ENCODE measurements around the gene E2F7.
A peak's percentile ranks its signal among the peaks of the same experiment; 100 is the strongest.

The E2F7 gene

DNA sequence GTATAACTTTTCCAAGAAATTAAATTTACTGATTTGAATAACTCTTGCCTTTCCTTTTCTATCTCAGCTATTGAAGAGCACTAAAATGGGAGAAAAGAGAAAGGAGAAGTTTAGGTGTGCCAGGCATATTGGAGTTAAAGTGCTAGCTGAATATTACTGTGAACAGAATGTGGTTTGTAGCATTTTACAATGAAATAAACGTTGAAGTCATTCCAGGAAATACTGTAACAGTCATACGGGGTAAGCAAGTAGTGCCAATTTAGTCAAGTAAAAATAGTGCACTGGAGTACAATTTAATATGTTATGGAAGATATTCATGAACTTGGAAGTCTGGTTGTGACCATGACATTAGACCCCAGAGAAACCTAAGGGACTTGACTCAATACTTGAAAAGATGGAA, 62.1 kb downstream of the E2F7 start:
- Histone ChIP-seq H3K27me3 (ENCODE audit: insufficient read depth, low read length, poor library complexity) (peaks cover 3% of the 10 kb centered on the region), H3K36me3 (ENCODE audit: insufficient read depth, low read length) (no peaks in the 10 kb centered on the region), H3K9ac (ENCODE audit: low read depth, low read length) (no peak overlapping the region; the same call in 1 of the 2 replicates), H3K4me3 (ENCODE audit: low read depth in 1 of 2, low read length in 2 of 2) (no peak overlapping the region), H3K27ac (ENCODE audit: low read length) (peak overlapping the region; percentile 62), H2AFZ (ENCODE audit: low read depth, low read length) (peak overlapping the region; percentile 24; the same call in 1 of the 2 replicates), H3K4me2 (ENCODE audit: insufficient read depth, low read length) (peak overlapping the region; percentile 11), H4K20me1 (ENCODE audit: insufficient read depth, low read length) (no peaks in the 10 kb centered on the region), H3K4me1 (ENCODE audit: insufficient read depth, low read length) (peaks cover 20% of the 10 kb centered on the region), H3K9me3 (ENCODE audit: insufficient read depth, low read length, severe bottlenecking) (no peaks in the 10 kb centered on the region), H3K79me2 (ENCODE audit: insufficient read depth, low read length) (no peaks in the 10 kb centered on the region)
- TF ChIP-seq EZH2 (IDR thresholded peaks at IDR 0.05; ENCODE audit: borderline replicate concordance, low read depth, low read length, severe bottlenecking), result no peak
- TF ChIP-seq, protein P1, sequence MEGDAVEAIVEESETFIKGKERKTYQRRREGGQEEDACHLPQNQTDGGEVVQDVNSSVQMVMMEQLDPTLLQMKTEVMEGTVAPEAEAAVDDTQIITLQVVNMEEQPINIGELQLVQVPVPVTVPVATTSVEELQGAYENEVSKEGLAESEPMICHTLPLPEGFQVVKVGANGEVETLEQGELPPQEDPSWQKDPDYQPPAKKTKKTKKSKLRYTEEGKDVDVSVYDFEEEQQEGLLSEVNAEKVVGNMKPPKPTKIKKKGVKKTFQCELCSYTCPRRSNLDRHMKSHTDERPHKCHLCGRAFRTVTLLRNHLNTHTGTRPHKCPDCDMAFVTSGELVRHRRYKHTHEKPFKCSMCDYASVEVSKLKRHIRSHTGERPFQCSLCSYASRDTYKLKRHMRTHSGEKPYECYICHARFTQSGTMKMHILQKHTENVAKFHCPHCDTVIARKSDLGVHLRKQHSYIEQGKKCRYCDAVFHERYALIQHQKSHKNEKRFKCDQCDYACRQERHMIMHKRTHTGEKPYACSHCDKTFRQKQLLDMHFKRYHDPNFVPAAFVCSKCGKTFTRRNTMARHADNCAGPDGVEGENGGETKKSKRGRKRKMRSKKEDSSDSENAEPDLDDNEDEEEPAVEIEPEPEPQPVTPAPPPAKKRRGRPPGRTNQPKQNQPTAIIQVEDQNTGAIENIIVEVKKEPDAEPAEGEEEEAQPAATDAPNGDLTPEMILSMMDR (IDR thresholded peaks at IDR 0.05; ENCODE audit: borderline replicate concordance, extremely low read depth, low read length, poor library complexity, severe bottlenecking), result no peak
- DNase-seq (no peak), ATAC-seq (ENCODE audit: insufficient read depth, low read depth) (peak; percentile 64)

DNA sequence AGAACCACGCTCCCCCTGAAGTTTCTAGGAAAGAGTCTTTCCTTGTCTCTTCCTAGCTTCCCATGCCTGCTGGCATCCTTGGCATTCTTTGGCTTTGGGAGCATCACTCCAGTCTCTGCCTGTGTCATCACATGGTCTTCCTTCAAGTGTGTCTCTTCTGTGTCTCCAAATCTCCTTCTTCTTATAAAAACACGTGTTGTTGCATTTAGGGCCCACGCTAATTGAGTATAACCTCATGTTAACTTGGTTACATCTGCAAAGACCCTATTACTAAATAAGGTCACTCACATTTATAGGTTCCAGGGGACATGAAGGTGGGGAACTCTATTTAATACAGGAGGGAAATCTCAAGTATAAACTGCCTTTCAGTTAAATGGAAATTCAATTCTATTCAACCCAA, 63.0 kb downstream of the E2F7 start:
- peak overlapping the region; percentile 29; the same call in 1 of the 2 replicates for H3K27ac ChIP-seq (ENCODE audit: low read length)
- DNase-seq (no peak), ATAC-seq (ENCODE audit: insufficient read depth, low read depth) (no peak)
- no peak overlapping the region for H3K4me3 ChIP-seq (ENCODE audit: low read depth in 1 of 2, low read length in 2 of 2)
- H3K4me2 ChIP-seq (ENCODE audit: insufficient read depth, low read length), result no peak overlapping the region
- H3K36me3 ChIP-seq (ENCODE audit: insufficient read depth, low read length), result no peaks in the 10 kb centered on the region
- no peaks in the 10 kb centered on the region for H3K79me2 ChIP-seq (ENCODE audit: insufficient read depth, low read length)
- TF ChIP-seq EZH2 (IDR thresholded peaks at IDR 0.05; ENCODE audit: borderline replicate concordance, low read depth, low read length, severe bottlenecking), result no peak
- TF ChIP-seq, protein P1 (IDR thresholded peaks at IDR 0.05; ENCODE audit: borderline replicate concordance, extremely low read depth, low read length, poor library complexity, severe bottlenecking), result no peak
- no peak overlapping the region for H3K9ac ChIP-seq (ENCODE audit: low read depth, low read length)
- H3K4me1 ChIP-seq (ENCODE audit: insufficient read depth, low read length), result peaks cover 20% of the 10 kb centered on the region
- no peaks in the 10 kb centered on the region for H3K9me3 ChIP-seq (ENCODE audit: insufficient read depth, low read length, severe bottlenecking)
- H4K20me1 ChIP-seq (ENCODE audit: insufficient read depth, low read length), result no peaks in the 10 kb centered on the region
- no peak overlapping the region; the same call in 1 of the 2 replicates for H2AFZ ChIP-seq (ENCODE audit: low read depth, low read length)
- H3K27me3 ChIP-seq (ENCODE audit: insufficient read depth, low read length, poor library complexity), result peaks cover 3% of the 10 kb centered on the region

DNA sequence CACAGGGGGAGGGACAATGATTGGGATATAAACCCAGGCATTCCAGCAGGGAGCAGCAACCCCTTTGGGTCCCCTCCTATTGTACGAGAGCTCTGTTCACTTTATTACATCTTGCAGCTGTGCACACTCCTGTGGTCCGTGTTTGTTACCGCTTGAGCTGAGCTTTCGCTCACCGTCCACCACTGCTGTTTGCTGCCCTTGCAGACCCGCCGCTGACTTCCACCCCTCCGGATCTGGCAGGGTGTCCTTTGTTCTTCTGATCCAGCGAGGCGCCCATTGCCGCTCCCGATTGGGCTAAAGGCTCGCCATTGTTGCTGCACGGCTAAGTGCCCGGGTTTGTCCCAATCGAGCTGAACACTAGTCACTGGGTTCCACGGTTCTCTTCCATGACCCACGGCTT, 64.1 kb downstream of the E2F7 start:
- ATAC-seq (ENCODE audit: insufficient read depth, low read depth) (no peak), DNase-seq (no peak)
- Histone ChIP-seq H2AFZ (ENCODE audit: low read depth, low read length) (no peak overlapping the region), H3K4me2 (ENCODE audit: insufficient read depth, low read length) (no peak overlapping the region), H3K79me2 (ENCODE audit: insufficient read depth, low read length) (no peaks in the 10 kb centered on the region), H3K27ac (ENCODE audit: low read length) (no peak overlapping the region), H3K4me1 (ENCODE audit: insufficient read depth, low read length) (peaks cover 20% of the 10 kb centered on the region), H3K9me3 (ENCODE audit: insufficient read depth, low read length, severe bottlenecking) (no peaks in the 10 kb centered on the region), H3K36me3 (ENCODE audit: insufficient read depth, low read length) (no peaks in the 10 kb centered on the region), H3K9ac (ENCODE audit: low read depth, low read length) (no peak overlapping the region), H3K4me3 (ENCODE audit: low read depth in 1 of 2, low read length in 2 of 2) (no peak overlapping the region), H3K27me3 (ENCODE audit: insufficient read depth, low read length, poor library complexity) (peaks cover 3% of the 10 kb centered on the region), H4K20me1 (ENCODE audit: insufficient read depth, low read length) (no peaks in the 10 kb centered on the region)
- no peak for TF ChIP-seq EZH2 (IDR thresholded peaks at IDR 0.05; ENCODE audit: borderline replicate concordance, low read depth, low read length, severe bottlenecking)
- TF ChIP-seq, protein P1 (IDR thresholded peaks at IDR 0.05; ENCODE audit: borderline replicate concordance, extremely low read depth, low read length, poor library complexity, severe bottlenecking), result no peak
